ENCODE data around the gene WDR91.
"Not testable (repeated sequence)": the region's sequence is repeated elsewhere in the genome, so short reads cannot be mapped to it uniquely, and the experiment has no call there.

Gene WDR91

DNA sequence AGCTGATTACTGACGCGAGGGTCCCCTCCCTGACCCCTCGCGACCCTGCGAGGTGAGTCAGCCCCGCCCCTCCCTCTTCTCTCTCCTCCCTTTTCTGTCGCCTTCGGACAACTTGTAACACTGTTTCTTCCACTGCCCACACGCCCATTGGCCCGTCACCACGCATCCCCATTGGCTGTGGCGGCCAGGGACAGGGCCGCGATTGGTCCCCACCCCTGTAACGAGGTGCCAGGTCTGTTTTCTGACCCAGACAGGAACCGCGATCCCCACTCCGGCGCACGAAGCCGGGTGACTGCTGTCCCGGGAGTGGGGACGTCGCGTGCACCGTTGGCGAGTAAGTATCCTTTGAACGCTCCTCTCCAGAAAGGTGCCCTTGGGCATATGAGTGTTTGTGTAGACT is 22.2 kb upstream of the WDR91 start, which contains the start of gene STRA8:
TSS of gene STRA8 (plus strand) at position 269 of the 400 bp plus-strand sequence. CDS start 6,687 bp downstream, outside the sequence.
- DNase-seq (ENCODE audit: low spot score) = no peak

DNA sequence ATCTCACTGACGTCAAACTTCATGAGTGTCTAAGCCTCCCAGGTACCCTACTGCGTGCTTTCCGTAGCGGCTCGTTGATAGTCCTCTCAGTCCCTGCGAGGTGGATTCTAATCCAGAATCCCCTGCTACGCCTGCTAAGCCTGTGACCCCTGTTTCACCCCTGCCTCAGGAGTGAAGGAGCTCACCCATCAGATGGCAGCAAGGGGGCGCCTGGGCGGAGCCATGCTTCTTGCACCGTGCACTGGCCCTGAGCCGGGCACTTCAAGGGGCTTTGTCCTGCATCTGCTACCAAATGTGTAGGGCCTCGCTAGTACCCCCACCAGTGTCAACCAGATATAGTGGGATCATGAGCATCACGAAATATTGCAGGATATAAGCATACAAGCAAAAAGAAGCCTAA is 21.4 kb upstream of the WDR91 start:
- DNase-seq (ENCODE audit: low spot score) = no peak

DNA sequence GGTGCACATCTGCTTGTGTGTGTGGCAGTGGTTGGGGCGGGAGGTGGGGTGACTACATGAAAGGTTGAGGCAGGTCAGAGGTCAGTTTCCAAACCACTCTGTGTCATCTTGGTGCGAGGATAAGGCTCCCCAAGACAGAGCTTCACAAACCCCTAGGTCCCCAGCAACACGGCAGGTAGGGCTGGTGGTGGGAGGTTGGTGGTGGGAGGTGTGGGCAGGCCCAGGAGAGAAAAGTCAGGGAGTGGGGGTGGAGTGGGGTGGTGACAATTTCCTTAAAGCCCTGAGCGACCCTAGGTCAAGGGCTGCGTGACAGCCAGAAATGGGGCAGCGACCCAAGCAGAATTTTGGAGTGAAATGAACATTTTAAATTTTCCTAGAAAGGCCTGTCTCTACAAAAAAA is 20.8 kb upstream of the WDR91 start:
- DNase-seq (ENCODE audit: low spot score) = no peak

DNA sequence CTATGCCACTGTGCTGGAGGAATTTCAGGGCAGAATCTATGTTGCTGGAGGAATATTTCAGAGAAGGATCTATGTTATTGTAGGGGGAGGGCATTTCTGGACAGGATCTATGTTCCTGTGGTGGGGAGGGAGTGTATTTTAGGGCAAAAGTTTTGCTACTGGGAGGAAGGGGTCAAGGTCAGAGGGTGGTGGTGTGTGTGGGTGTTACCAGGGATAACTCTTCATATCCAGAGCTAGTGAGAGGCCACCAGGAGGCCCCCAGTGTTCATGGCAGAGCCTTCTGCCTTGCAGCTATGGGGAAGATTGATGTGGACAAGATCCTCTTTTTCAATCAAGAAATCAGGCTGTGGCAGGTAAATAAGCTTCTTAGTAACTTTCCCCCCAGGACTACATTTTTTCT is 20.4 kb upstream of the WDR91 start:
- no peak for DNase-seq (ENCODE audit: low spot score)

DNA sequence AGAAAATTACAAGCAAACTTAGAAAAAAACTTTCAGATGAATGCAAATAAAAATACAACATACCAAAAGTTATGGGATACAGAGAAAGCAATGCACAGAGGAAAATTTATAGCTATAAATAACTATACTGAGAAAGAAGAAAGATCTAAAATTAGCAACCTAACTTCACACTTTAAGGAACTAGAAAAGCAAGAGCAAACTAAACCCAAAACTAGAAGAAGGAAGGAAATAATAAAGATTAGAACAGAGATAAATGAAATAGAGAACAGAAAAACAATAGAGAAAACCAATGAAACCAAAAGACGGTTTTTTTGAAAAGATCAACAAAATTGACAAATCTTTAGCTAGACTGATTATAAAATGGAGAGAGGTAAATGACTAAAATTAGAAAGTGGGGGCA is 12.7 kb upstream of the WDR91 start:
- no peak for DNase-seq (ENCODE audit: low spot score)

DNA sequence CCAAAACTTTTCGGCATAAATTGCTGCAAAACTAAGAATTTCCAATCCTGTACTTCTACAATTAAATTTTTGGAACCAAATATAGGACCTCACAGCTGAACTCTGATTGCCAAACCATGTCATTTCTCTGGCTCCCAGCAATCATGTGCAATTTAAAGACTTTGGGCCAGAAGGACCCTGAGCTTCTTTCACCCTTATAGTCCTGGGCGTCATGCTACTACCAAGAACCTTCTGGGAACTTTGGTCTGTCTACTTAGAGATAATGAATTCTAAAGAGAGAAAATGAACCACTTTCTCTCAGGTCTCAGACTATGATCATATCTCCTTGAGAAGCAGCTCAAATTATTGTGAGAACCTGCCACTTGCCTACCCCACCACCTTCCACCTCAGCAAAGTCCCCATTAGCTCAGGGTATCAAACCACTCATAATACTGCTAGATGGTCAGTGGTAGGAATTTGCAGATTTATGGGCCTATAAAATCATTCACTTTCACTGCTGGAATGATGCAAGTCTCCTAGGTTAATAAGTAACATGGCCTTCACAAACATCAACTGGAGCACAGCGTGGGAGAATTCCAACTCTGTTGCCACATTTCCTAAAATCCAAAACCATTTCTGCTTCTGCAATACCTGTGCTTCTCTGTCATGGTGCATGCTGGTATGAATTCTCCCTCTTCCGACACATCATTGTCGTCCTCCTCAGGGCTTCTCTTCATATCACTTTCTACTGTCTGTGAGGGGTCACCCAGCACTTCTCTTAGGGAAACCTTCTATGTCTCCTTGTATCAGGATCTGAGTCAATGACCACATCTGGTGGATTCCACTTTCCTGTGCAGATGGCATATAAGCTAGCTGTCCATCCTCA is 6.6 kb upstream of the WDR91 start:
- no peak for DNase-seq (ENCODE audit: low spot score)

DNA sequence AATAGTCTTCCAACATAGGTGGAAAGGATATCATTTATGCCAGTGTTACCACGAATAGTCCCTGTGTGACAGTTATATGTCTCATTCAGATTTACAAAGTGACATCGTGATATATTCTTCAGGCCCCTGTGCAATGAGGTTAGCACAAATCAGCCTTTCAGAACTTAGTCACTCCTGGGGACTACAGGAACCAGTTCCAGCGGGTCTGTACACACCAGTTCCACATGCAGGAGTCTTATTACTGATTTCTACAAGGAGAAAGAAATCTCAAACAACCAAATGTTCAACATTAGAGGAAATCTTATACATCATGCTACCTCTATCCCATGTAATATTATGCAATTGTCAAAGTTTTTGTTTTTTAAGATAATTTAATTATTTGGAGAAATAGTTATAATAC is 4.4 kb upstream of the WDR91 start:
- DNase-seq (ENCODE audit: low spot score) = peak; percentile 41

DNA sequence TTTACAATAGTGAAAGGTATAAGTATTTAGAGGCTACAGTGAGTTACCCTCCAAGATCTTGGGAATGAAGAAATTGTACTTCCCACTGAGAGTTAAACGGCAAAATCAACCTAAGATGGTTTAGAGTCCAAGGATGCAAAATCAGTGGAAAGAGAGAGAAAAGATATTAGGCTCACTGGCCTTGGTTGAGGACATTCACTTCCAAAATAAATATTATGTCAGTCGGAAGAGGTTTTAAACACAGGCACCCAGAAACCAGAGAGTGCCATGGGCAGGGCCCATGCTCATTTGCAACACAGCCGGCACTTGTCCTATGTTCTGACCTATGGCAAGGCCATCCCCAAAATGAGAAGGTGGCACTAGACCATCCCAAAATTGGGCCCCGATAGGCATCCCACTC is 3.9 kb upstream of the WDR91 start:
- DNase-seq (ENCODE audit: low spot score) = no peak

DNA sequence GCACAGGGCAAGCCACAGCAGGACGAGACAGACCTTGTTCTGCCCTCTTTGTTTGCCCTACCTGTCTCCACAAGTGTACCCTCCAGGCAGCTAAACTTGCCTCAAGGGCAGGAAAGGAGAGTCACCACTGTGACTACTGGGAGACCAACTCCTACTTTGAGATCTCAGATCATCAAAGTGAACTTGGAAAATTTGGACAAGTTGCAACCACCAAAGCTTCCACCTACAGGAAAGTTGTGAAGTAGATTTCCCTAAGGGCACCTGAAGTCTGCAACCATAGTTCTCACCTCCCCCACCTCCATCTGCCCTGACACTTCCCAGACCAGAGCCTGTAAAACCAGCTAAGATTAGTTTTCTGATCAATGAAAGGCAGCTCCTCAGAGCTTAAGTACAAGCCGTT is 2.5 kb upstream of the WDR91 start:
- no peak for DNase-seq (ENCODE audit: low spot score)

DNA sequence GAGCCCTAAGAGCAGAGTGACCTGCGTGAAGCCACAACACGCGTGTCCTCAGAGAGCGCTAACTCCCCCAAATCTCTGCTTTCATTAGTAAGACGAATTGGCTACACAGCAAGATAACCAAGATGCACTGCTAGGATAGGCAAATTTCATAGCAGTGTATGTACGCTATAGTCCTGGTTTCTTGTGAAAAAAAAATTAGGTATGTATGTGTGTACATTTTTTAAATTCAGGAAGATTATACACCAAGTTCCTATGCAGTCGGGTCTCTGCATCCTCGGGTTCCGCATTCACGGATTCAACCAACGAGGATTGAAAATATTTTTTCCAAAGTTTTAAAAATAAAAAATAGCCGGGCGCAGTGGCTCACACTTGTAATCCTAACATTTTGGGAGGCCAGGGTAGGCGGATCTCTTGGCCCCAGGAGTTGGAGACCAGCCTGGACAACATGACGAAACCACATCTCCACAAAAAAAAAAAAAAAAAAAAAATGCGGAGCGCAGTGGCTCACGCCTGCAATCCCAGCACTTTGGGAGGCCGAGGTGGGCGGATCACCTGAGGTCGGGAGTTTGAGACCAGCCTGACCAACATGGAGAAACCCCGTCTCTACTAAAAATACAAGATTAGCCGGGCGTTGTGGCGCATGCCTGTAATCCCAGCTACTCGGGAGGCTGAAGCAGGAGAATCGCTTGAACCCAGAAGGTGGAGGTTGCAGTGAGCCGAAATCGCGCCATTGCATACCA is 790 bp upstream of the WDR91 start:
- not testable (repeated sequence) for DNase-seq (ENCODE audit: low spot score)

DNA sequence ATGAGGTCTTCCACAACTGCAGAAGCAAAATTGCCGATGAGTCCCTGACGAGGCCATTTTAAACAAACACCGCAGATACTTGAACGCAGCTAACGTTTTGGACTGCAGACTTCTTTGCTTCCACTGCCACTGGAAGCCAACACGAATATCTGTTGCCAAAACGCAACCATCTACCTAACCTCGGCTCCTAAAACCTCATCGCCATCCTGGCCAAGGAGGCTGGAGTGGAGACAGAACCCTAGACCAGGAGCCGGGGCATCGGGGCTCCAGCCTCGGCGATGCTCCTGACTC is 493 bp downstream of the WDR91 start:
- DNase-seq (ENCODE audit: low spot score) = no peak

DNA sequence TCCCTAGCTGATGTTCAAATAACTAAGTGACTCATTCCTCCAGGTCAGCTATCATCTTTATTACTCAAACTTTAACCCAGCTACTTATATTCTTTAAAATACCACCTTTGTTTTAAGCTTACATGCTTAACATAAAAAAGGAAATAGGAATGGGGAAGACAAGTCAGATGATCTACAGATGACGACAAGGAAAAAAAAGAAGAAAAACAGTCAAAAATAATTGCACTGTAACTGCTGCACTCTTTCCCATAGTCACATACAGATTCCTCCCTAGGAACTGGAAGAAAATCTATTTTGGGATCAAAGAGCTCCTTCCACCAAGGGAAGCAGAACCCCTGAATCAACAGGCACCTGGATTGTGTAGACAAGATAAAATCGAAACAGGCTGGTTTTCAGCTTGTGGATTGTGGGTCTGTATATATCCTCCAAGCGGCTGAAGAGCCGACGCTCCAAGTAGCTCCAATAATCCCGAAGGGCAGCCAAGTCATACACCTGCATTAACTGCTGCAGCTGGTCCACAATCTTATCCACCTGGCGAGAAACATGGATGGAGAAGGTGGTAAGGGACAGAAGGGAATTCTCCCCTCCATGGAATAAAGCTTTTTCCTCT is 2.0 kb downstream of the WDR91 start:
- DNase-seq (ENCODE audit: low spot score) = no peak

DNA sequence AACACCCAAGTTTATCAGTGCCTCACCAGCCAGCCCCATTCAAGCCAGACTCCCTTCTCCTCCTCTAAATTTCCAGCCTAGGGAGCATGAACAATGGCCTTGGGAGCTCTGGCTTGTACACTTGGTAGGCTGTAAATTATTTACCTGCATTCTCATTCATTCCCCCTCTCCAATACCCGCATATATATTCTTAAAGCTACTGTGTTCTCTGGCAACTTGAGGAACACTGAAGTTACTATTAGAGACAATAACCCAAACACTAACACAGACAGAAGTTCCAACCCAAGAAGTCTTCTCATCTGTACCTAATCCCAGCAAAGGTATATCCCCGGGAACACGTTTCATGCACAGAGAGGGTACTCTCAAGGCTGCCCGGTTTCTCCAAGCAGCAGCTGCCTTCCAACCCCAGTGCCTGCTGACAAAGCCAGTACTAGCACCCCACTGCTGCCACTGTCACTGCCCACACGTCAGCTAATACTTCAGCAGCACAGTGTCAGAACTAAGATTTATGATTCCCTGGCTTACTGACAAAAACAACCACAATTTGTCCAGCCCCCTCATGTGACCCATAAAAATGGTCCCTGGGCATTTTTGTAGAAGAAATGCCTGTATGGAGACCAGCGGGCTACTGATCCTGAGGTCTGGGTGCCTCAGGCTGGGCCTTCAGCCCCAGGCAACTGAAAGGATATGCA is 3.1 kb downstream of the WDR91 start:
- peak; percentile 15 for DNase-seq (ENCODE audit: low spot score)

DNA sequence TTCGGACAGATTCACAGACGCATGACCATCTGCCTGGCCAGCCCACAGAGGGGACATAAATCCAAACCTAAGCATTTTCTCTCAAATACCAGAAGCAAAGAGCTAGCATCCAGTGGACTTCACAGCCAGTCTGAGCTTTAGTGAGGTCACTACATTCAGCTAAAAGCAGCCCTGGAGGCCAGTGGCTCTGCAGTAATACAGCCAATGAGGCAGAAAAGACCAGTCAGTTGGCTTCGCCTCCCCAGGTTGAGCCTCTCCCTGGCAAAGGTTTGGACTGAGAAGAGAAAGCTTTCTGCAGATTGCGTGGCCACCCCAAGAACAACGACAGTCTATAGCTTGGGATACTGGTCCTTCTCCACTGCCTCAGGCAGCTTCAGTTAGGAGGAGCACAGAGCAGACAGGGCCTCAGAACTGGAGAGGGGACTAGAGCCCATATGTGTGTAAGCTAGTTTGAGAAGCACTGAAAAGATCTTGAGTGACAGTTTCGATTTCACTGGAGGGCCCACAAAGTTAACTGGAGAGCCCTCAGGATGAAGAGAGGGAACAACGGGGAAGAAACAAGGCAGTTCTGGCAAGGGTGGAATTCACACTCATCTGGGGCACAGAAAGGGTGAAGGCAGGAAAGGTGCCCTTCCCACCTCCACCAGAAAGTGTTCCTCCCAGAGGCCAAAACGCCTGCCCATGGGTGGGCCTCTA is 3.8 kb downstream of the WDR91 start:
- no peak for DNase-seq (ENCODE audit: low spot score)

DNA sequence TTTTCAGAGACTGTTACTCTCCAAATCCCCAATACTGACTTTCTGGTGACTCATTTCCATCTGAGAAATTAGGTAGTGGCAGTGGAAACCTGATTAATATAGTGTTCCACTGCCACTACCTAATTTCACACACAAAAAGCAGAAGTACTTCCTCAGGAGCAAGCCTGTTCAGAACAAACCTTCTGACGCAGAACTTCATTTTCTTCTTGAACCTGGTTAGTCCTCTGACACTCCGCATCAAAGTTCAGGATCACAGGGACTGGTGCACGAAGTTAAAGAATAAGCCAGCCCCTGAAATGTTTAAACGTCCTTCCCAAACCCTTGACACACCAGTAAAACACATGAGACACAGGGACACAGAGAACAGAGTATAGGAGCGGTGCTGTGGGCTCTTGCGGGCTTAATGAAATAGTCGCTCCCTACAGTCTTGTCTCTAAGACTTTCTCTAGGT is 4.4 kb downstream of the WDR91 start:
- no peak for DNase-seq (ENCODE audit: low spot score)

DNA sequence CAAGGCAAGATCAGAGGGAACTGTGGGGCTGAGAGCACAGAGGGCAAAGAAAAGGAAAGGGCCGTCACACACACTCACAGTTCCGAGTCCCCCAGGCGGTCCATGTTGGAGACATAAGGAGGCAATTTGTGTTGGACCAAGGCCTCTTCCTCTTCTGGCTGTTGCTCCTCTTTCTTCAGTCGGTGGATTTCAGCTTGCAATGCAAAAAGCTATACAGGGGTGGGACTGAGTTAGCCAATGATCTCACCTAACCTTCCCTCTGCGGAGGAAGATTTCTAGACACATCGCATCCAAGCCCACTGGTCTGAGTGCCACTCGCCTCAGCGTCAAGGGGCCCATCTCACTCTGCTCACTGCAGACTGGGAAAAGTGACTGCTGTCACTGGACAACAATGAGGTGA is 5.5 kb downstream of the WDR91 start:
- DNase-seq (ENCODE audit: low spot score) = no peak

DNA sequence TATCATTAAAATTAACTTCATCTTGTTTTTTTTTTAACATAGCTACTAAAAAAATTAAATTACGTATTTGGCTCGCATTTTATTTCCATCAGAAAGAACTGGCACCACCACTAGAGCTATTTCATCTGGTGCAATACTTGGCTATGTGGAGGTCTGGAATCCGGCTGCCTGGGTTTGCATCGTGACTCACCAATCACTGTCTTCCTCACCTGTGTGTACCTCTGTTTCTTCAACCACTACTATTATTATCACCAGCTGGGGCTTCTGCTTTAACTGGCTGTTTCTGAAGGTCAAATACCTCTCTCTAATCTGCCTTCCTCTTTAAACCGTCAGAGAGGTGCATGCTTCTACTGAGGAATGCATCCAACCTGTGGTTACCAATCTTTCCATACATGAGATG is 6.5 kb downstream of the WDR91 start:
- DNase-seq (ENCODE audit: low spot score) = no peak

DNA sequence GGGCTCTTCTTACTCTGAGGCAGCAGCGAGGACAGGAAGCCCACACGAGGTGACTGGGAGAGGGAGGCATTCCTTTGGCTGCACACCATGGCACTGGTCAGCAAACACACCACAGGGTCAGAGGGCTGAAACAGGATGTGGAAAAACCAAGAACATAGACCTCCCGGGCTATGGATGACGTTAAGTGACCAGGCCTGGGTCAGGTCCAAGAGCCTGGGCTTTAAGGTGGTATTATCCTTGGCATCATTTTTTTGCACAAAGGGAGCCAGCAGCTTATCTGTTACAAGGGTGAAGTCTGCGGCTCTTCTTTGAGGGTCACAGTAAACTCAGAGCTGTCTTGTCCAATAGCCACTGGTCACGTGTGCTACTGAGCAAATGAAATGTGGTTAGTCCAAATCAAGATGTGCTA is 7.0 kb downstream of the WDR91 start:
- no peak for DNase-seq (ENCODE audit: low spot score)

DNA sequence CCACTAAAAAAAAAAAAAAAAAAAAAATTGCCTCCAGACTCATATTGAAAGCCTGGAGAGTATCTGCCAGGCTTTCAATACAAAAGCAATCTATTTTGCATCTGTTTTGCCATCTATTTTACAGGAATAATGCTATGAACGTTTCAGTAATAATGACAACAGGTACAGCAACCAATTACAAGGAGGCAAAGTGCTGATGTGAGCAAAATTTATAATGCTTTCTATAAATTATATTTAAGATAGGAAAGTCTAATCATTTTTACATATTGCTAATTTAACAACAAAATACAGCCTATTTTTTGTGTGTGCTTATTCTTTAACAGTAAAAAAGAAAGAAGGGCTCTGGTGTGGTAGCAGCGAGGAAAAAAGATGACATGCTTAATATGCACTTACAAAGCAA is 10.0 kb downstream of the WDR91 start:
- no peak for DNase-seq (ENCODE audit: low spot score)

DNA sequence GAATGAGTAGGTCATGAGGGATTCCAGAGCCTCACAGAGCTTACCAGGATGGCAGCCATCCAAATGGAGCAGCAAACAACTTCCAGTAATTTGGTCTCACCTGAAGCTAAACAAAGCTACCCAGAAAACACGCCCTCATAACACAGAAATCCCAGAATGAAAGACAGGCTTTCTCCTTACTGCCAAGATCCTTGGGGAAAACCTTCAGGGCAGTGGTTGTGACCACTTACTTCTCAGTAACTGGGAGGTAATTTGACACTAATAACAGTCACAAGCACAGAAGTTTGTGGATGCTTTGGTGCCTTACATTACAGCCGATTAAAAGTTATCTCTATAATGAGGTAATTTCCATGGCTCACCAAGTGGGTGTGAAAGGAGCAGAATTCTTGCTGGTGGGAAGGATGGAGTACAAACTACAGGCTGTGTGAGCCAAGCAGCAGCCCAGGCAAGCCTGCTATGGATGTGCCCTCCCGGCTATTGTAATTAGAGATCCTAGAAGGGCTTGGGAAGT is 10.4 kb downstream of the WDR91 start:
- no peak for DNase-seq (ENCODE audit: low spot score)

DNA sequence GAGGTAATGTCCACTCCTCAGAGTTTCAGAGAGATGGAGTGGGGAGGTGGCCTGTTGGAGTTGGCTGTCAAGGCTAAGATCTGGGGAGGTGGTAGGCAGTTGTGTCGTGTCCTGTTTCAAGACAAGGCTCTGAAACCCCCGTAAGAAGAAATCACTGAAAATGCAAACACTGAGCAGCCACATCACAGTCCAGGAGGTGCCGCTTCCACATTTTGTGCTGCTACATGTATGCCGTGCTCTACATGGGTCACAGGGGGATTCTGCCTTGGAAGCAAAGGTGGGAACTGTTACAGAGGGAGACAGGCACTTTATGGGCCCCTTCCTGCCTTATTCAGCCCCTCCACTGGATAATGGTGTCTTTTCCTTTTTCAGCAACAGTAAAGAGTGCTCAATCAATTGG is 11.9 kb downstream of the WDR91 start:
- DNase-seq (ENCODE audit: low spot score) = no peak

All from RKO (cell line).